ENCODE results near the gene DEAF1. TPM values are rescaled to one million over a fixed set of nuclear protein-coding genes. Genes with fewer than 3 reads are reported as not detected.

The DEAF1 gene
- total RNA-seq, 2 experiments from 2014 or later: 41.5 to 50.5 TPM

GRCh38 chr11:607020-607780, 87.8 kb downstream of the DEAF1 start:
- POLR2A ChIA-PET: no interaction called here
- Mint-ChIP-seq H3K36me3 (peaks cover 25% of the 10 kb centered on the region), H3K9me3 (no peaks in the 10 kb centered on the region), H3K4me1 (ENCODE audit: low read depth) (peaks cover 2% of the 10 kb centered on the region), H3K27me3 (no peaks in the 10 kb centered on the region), H3K4me3 (no peak overlapping the region), H3K27ac (no peak overlapping the region)
- no peak for DNase-seq
- CTCF ChIA-PET: no interaction called here
- intact Hi-C loops (cut with micrococcal nuclease): no loop called here

- H3K4me3 Mint-ChIP-seq: no peak overlapping the region
- H3K4me1 Mint-ChIP-seq (ENCODE audit: low read depth): no peaks in the 10 kb centered on the region
- no peaks in the 10 kb centered on the region for H3K9me3 Mint-ChIP-seq
- H3K27ac Mint-ChIP-seq: no peak overlapping the region
- H3K27me3 Mint-ChIP-seq: no peaks in the 10 kb centered on the region
- DNase-seq: no peak
- intact Hi-C loops (cut with micrococcal nuclease): no loop called here
- CTCF ChIA-PET: no interaction called here
- peaks cover 29% of the 10 kb centered on the region for H3K36me3 Mint-ChIP-seq
- POLR2A ChIA-PET: no interaction called here
These were observed 88.8 kb downstream of the DEAF1 start for GRCh38 chr11:606245-606644.

- CTCF ChIA-PET: no interaction called here
- no peak overlapping the region for H3K4me3 Mint-ChIP-seq
These were observed 89.5 kb downstream of the DEAF1 start for GRCh38 chr11:605286-606129.

GRCh38 chr11:603154-603553, 91.9 kb downstream of the DEAF1 start:
- intact Hi-C loops (cut with micrococcal nuclease): no loop called here
- no peak overlapping the region for H3K27ac Mint-ChIP-seq
- DNase-seq: no peak
- H3K4me1 Mint-ChIP-seq (ENCODE audit: low read depth): no peaks in the 10 kb centered on the region
- H3K4me3 Mint-ChIP-seq: no peak overlapping the region
- ChIA-PET POLR2A (no interaction called here), CTCF (no interaction called here)
- H3K9me3 Mint-ChIP-seq: no peaks in the 10 kb centered on the region
- no peaks in the 10 kb centered on the region for H3K27me3 Mint-ChIP-seq
- H3K36me3 Mint-ChIP-seq: peaks cover 31% of the 10 kb centered on the region

More at GRCh38 chr11:605286-606129, 89.5 kb downstream of the DEAF1 start:
- H3K4me1 Mint-ChIP-seq (ENCODE audit: low read depth): no peaks in the 10 kb centered on the region
- intact Hi-C loops (cut with micrococcal nuclease): no loop called here
- H3K36me3 Mint-ChIP-seq: peaks cover 25% of the 10 kb centered on the region
- no peak overlapping the region for H3K27ac Mint-ChIP-seq
- DNase-seq: no peak
- no peaks in the 10 kb centered on the region for H3K9me3 Mint-ChIP-seq
- no peaks in the 10 kb centered on the region for H3K27me3 Mint-ChIP-seq
- POLR2A ChIA-PET: no interaction called here

GRCh38 chr11:601573-602245, 93.3 kb downstream of the DEAF1 start:
- Mint-ChIP-seq H3K27ac (no peak overlapping the region), H3K9me3 (no peaks in the 10 kb centered on the region), H3K4me3 (no peak overlapping the region), H3K27me3 (no peaks in the 10 kb centered on the region), H3K36me3 (peaks cover 33% of the 10 kb centered on the region), H3K4me1 (ENCODE audit: low read depth) (no peaks in the 10 kb centered on the region)
- intact Hi-C loops (cut with micrococcal nuclease): no loop called here
- CTCF ChIA-PET: no interaction called here
- POLR2A ChIA-PET: no interaction called here
- no peak for DNase-seq

- ChIA-PET CTCF (no interaction called here), POLR2A (no interaction called here)
- Mint-ChIP-seq H3K9me3 (no peaks in the 10 kb centered on the region), H3K36me3 (peaks cover 40% of the 10 kb centered on the region), H3K4me3 (no peak overlapping the region), H3K4me1 (ENCODE audit: low read depth) (peaks cover 8% of the 10 kb centered on the region), H3K27me3 (no peaks in the 10 kb centered on the region), H3K27ac (no peak overlapping the region)
- DNase-seq: no peak
- intact Hi-C loops (cut with micrococcal nuclease): no loop called here
These were observed 96.9 kb downstream of the DEAF1 start for GRCh38 chr11:598005-598680.

GRCh38 chr11:597166-597725, 97.8 kb downstream of the DEAF1 start:
- Mint-ChIP-seq H3K36me3 (peaks cover 45% of the 10 kb centered on the region), H3K4me1 (ENCODE audit: low read depth) (peaks cover 8% of the 10 kb centered on the region), H3K27me3 (no peaks in the 10 kb centered on the region), H3K9me3 (no peaks in the 10 kb centered on the region), H3K4me3 (no peak overlapping the region), H3K27ac (no peak overlapping the region)
- DNase-seq: no peak
- intact Hi-C loops (cut with micrococcal nuclease): no loop called here
- ChIA-PET POLR2A (no interaction called here), CTCF (no interaction called here)

GRCh38 chr11:596374-596773, 98.6 kb downstream of the DEAF1 start:
- H3K27me3 Mint-ChIP-seq: no peaks in the 10 kb centered on the region
- H3K36me3 Mint-ChIP-seq: peaks cover 39% of the 10 kb centered on the region
- peak; percentile 45 for DNase-seq
- CTCF ChIA-PET: no interaction called here
- peak overlapping the region; percentile 38 for H3K27ac Mint-ChIP-seq
- H3K4me3 Mint-ChIP-seq: no peak overlapping the region
- POLR2A ChIA-PET: interaction anchor here (0.6 kb wide), 1 partner anchor 145 kb away, joined by 3 read pairs; no protein-coding TSS in a partner anchor
- H3K9me3 Mint-ChIP-seq: no peaks in the 10 kb centered on the region
- intact Hi-C loops (cut with micrococcal nuclease): no loop called here
- H3K4me1 Mint-ChIP-seq (ENCODE audit: low read depth): peaks cover 8% of the 10 kb centered on the region

GRCh38 chr11:595400-595799, 99.6 kb downstream of the DEAF1 start:
- Mint-ChIP-seq H3K27ac (no peak overlapping the region), H3K27me3 (no peaks in the 10 kb centered on the region), H3K36me3 (peaks cover 41% of the 10 kb centered on the region), H3K4me1 (ENCODE audit: low read depth) (peaks cover 8% of the 10 kb centered on the region), H3K9me3 (no peaks in the 10 kb centered on the region), H3K4me3 (no peak overlapping the region)
- POLR2A ChIA-PET: no interaction called here
- DNase-seq: no peak
- CTCF ChIA-PET: no interaction called here
- intact Hi-C loops (cut with micrococcal nuclease): no loop called here

Other genes with a start within 250 kb of the DEAF1 start
- 10 to 100 TPM; 15.0 to 16.7 TPM for gene PTDSS2, start 244.9 kb downstream of the DEAF1 start, total RNA-seq
- 100 to 1,000 TPM; 127 to 134 TPM for gene RNH1, start 188.0 kb downstream of the DEAF1 start, total RNA-seq
- gene HRAS, start 159.6 kb downstream of the DEAF1 start, total RNA-seq: 10 to 100 TPM; 39.8 to 42.0 TPM
- 1 to 10 TPM; 1.3 to 1.6 TPM for gene LRRC56, start 157.7 kb downstream of the DEAF1 start, total RNA-seq
- gene LMNTD2, start 134.5 kb downstream of the DEAF1 start, total RNA-seq: 1 to 10 TPM; 3.1 to 3.9 TPM
- 10 to 100 TPM; 18.8 to 21.9 TPM for gene RASSF7, start 134.3 kb downstream of the DEAF1 start, total RNA-seq
- gene PHRF1, start 118.8 kb downstream of the DEAF1 start, total RNA-seq: 10 to 100 TPM; 32.4 to 33.5 TPM
- 10 to 100 TPM; 79.9 to 80.7 TPM for gene IRF7, start 79.3 kb downstream of the DEAF1 start, total RNA-seq
- gene CDHR5, start 70.3 kb downstream of the DEAF1 start, total RNA-seq: not detected
- gene SCT, start 68.0 kb downstream of the DEAF1 start, total RNA-seq: not detected
- gene DRD4, start 58.0 kb downstream of the DEAF1 start, total RNA-seq: under 1 TPM; 0.21 to 0.39 TPM
- 1 to 10 TPM; 9.5 to 9.8 TPM for gene TMEM80, start 594 bp upstream of the DEAF1 start, total RNA-seq
- gene EPS8L2, start 11.0 kb upstream of the DEAF1 start, total RNA-seq: 10 to 100 TPM; 12.4 to 12.6 TPM
- 100 to 1,000 TPM; 284 to 296 TPM for gene TALDO1, start 52.2 kb upstream of the DEAF1 start, total RNA-seq
- gene GATD1, start 82.3 kb upstream of the DEAF1 start, total RNA-seq: 10 to 100 TPM; 36.6 to 39.1 TPM
- 1 to 10 TPM in 1 of 2 experiments, under 1 TPM in 1; 0.68 to 1.1 TPM for gene CEND1, start 94.9 kb upstream of the DEAF1 start, total RNA-seq
- gene SLC25A22, start 103.1 kb upstream of the DEAF1 start, total RNA-seq: 10 to 100 TPM; 28.4 to 32.2 TPM
- 10 to 100 TPM; 28.3 to 32.1 TPM for gene PIDD1, start 110.0 kb upstream of the DEAF1 start, total RNA-seq
- 1,000 to 10,000 TPM; 2,941 to 2,963 TPM for gene RPLP2, start 114.7 kb upstream of the DEAF1 start, total RNA-seq
- gene PNPLA2, start 123.7 kb upstream of the DEAF1 start, total RNA-seq: 10 to 100 TPM; 33.2 to 35.0 TPM
- 1 to 10 TPM; 1.8 to 2.3 TPM for gene CRACR2B, start 132.7 kb upstream of the DEAF1 start, total RNA-seq
- gene CD151, start 137.7 kb upstream of the DEAF1 start, total RNA-seq: 10 to 100 TPM; 40.2 to 40.9 TPM
- 10 to 100 TPM; 70.4 to 74.0 TPM for gene POLR2L, start 147.3 kb upstream of the DEAF1 start, total RNA-seq
- 1 to 10 TPM; 5.2 to 5.3 TPM for gene TSPAN4, start 147.6 kb upstream of the DEAF1 start, total RNA-seq
- gene CHID1, start 215.6 kb upstream of the DEAF1 start, total RNA-seq: 10 to 100 TPM; 61.5 to 61.6 TPM
- gene AP2A2, start 230.6 kb upstream of the DEAF1 start, total RNA-seq: 10 to 100 TPM; 42.8 to 44.1 TPM